Measurements from ENCODE around the gene PLAU.

PLAU gene

GRCh38 chr10:73910764-73911552, at the start of gene PLAU:
Gene PLAU (plus strand): TSS chr10:73911132. CDS start chr10:73911556, 424 bp downstream.
- peak; percentile 19 for DNase-seq (ENCODE audit: low read depth)

- DNase-seq (ENCODE audit: low read depth), result no peak
These were observed 48.9 kb upstream of the PLAU start for GRCh38 chr10:73862011-73862410.

- no peak for DNase-seq (ENCODE audit: low read depth)
These were observed 47.7 kb upstream of the PLAU start for GRCh38 chr10:73863039-73863817.

GRCh38 chr10:73864229-73864628, 46.7 kb upstream of the PLAU start:
- DNase-seq (ENCODE audit: low read depth), result no peak

- no peak for DNase-seq (ENCODE audit: low read depth)
These were observed 45.8 kb upstream of the PLAU start for GRCh38 chr10:73865107-73865458.

GRCh38 chr10:73865459-73866442, 45.2 kb upstream of the PLAU start:
- peak; percentile 27 for DNase-seq (ENCODE audit: low read depth)

GRCh38 chr10:73866621-73867020, 44.3 kb upstream of the PLAU start:
- no peak for DNase-seq (ENCODE audit: low read depth)

GRCh38 chr10:73867126-73867807, 43.7 kb upstream of the PLAU start:
- no peak for DNase-seq (ENCODE audit: low read depth)

- DNase-seq (ENCODE audit: low read depth), result no peak
These were observed 42.9 kb upstream of the PLAU start for GRCh38 chr10:73867871-73868631.

- no peak for DNase-seq (ENCODE audit: low read depth)
These were observed 42.2 kb upstream of the PLAU start for GRCh38 chr10:73868655-73869195.

GRCh38 chr10:73871295-73872189, 39.4 kb upstream of the PLAU start:
- no peak for DNase-seq (ENCODE audit: low read depth)

GRCh38 chr10:73872190-73872710, 38.7 kb upstream of the PLAU start:
- no peak for DNase-seq (ENCODE audit: low read depth)

GRCh38 chr10:73873142-73873837, 37.6 kb upstream of the PLAU start:
- DNase-seq (ENCODE audit: low read depth), result no peak

GRCh38 chr10:73873838-73874215, 37.1 kb upstream of the PLAU start:
- no peak for DNase-seq (ENCODE audit: low read depth)

- peak; percentile 71 for DNase-seq (ENCODE audit: low read depth)
These were observed 36.4 kb upstream of the PLAU start, which contains the start of gene CAMK2G for GRCh38 chr10:73874267-73875138. Gene CAMK2G (minus strand): TSS chr10:73874555. CDS start chr10:73874461, 94 bp downstream.

GRCh38 chr10:73875139-73875475, 35.8 kb upstream of the PLAU start:
- DNase-seq (ENCODE audit: low read depth), result no peak

GRCh38 chr10:73876157-73876556, 34.8 kb upstream of the PLAU start:
- no peak for DNase-seq (ENCODE audit: low read depth)

- DNase-seq (ENCODE audit: low read depth), result no peak
These were observed 34.4 kb upstream of the PLAU start for GRCh38 chr10:73876566-73876965.

Data from stimulated activated CD8-positive, alpha-beta memory T cell treated with anti-CD3 and anti-CD28 coated beads, Interleukin-12 subunit alpha, Interleukin-12 subunit beta, amount 100 ng/mL, for 4 hours (primary cell).